HG03432 (cell line): ENCODE measurements around the gene RNU4-1.
"Not testable (repeated sequence)": the region's sequence is repeated elsewhere in the genome, so short reads cannot be mapped to it uniquely, and the experiment has no call there.

Source experiments
- ATAC-seq: cut with Tn5 transposase; IDR thresholded peaks from one replicate; pipeline ENCODE4 v1.9.1; 2021; ENCODE audit warnings: mild to moderate bottlenecking, moderate library complexity; ENCODE audit not compliant: unreplicated experiment

RNU4-1 gene

DNA sequence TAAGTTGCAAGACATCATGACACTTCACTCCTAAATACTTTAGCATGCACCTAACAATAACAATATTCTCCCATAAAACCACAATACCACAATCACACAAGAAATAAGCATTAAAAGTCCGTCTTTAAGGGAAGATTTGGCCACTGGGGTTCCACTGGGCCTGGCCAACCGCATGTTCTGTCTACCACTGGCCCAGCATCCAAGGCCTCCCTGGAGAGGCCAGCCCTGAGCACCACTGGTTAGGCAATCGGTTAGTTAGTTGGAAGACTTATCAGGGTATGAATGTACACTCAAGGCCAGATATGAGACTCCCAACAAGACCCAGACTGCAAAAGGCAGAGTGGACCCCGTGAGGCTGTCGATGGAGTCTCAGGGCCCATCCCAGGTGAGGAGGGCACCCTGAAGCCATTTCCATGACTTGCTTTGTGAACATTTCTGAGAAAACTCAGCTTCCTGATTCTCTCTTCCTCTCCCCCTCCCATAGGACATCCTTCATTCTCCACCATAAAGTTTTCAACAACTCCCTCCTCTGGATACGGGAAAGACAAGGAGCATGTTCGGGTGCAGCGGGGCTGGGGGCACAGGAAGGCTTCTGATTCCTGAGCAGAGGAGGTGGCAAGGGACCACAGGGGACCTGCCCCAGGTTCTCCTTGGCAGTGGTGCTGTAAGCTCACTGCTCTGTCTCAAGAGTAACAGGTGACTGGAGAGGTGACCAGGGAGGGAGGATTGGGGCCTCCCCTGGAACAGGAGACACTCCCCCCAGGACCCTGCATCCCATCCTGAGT, 33.4 kb downstream of the RNU4-1 start:
- no peak for ATAC-seq

DNA sequence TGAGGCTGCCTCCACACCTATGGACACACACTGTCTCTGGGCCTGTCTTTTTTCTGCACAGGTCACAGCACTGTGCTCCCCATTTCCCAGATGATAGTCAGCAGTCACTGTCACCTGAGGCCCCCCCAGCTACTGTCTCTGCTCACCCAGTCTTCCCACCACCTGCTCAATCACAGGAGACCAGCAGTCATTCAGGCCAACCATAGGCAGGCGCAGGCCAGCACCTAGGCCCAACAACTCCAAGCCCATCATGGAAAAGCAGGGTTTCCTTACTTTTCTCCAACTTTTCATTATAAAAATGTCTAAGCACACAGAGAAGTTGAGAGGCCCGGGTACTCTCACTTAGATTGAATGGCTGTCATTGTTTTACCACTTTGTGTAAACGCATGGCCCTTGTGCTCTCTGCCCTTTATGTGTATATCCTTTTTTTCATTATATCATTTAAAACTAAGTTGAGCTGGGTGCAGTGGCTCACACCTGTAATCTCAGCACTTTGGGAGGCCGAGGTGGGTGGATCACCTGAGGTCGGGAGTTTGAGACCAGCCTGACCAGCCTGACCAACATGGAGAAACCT, 34.6 kb downstream of the RNU4-1 start:
- ATAC-seq = no peak

DNA sequence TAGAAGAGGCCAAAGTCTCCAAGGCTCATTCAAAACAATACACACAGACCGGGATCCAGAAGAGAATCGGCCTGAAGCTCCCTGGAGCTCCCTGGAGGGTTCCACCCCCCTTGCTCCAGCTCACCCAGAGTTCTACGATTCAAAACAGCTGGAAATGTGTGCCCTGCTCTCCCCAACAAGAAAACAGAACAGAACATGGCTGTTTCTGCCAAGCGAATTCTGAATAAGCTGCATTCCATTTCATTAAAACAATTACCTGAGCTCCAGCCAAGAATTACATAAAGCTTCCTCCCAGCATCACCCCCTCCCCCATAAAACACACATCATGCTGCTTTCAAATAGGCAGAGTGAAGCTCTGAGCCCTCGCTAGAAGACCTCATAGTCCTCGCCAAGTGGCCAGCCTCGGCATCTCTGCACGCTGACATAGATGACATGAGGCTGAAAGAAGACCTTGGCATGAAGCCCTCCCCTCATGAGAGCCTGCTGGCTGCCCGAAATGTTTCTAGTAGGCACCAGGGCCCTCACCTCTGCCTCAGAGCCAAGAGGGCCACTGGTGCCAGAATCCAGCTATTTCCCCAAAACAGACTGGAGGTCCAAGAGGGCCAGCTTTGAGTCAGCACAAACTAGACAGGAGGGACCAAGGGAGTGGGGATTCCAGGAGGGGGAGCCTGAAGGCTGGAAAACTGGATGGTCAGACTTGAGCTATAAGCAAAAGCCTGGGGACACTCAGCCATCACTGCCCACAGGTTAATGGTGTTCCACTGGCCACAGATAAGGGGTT, 35.8 kb downstream of the RNU4-1 start:
- ATAC-seq = no peak

DNA sequence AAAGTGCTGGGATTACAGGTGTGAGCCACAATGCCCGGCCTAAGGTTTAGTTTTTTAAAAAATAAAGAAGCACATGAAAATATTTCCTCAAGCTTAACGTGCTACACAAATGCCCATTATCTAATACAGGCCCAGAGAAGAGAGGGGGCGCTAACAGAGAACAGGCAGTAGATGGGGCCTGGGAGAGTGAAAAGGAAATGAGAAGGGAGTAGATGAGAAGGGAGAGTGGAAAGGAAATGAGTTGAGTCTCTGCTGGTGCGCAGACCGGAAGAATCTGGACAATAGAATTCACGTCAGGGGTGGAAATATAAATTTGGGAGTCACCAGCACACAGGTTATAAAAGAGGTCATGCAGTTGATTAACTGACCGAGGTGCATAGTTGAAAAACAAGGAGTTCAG, 38.2 kb downstream of the RNU4-1 start:
- ATAC-seq = no peak

DNA sequence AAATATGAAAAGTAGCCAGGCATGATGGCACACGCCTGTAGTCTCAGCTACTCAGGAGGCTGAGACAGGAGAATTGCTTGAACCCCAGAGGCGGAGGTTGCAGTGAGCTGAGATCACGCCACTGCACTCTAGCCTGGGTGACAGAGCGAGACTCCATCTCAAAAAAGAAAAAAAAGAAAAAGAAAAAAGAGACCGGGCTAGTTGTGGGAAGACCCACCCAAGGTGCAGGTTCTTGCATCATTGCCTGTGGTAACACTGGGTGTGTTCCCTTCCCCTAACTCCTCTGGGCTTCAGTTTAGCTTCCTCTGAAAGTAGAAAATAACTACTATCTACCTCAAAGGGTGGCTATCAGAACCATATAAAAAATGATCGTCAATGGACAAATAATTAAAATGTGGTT, 39.7 kb downstream of the RNU4-1 start:
- ATAC-seq = not testable (repeated sequence)

DNA sequence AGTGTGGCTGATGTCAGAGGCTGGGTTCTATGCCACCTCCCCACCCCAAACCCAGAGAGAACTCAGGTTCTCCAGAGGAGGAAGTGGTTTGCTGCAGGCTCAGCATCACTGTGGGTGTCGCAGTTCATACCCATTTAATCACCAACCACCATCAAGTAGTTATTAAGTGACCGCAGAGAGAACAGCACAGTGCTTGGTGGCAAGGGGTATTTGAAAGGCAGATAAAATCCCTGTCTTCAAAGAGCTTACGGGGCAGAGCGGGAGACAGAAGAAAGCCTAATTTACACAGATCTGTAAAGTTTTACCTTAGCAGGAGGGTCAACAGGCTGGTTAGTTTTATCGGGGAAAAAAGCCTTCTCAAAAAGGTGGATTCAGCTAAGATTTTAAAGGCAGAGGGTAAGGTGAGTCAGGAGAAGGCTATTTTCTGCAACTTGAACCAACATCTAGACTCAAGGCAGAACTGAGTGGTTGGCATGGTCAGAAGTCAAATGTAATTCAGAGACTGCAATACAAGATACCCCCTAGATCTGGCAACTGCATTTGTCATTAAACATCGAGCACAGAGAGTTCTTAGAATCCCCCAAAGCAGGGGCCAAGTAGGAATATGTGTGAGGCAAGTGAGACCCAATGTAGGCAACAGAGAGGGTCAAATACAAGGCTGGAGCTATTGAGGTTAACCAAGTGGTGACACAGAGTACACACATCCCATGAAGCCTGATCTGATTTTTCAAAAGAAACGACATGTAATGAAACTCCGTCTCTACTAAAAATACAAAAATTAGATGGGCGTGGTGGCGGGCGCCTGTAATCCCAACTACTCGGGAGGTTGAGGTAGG, 40.7 kb downstream of the RNU4-1 start:
- ATAC-seq = no peak

DNA sequence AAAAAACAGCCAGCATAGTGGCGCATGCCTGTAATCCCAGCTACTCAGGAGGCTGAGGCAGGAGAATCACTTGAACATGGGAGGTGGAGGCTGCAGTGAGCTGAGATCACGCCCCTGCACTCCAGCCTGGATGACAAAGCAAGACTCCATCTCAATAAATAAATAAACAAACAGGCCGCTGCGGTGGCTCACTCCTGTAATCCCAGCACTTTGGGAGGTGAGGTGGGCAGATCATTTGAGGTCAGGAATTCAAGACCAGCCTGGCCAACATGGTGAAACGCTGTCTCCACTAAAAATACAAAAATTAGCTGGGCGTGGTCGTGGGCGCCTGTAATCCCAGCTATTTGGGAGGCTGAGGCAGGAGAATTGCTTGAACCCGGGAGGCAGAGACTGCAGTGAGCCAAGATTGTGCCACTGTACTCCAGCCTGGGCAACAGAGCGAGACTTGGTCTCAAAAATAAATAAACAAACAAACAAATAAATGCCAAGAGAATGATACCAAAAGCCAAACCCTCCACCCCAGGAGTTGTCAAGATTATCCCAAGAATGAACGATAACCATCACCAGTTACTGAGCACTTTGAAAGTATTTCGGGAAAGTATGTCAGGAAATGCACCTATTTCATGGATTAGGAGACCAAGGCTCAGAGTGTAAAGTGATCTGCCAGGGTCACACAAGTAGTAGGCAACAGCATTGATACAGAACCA, 41.5 kb downstream of the RNU4-1 start:
- not testable (repeated sequence) for ATAC-seq

DNA sequence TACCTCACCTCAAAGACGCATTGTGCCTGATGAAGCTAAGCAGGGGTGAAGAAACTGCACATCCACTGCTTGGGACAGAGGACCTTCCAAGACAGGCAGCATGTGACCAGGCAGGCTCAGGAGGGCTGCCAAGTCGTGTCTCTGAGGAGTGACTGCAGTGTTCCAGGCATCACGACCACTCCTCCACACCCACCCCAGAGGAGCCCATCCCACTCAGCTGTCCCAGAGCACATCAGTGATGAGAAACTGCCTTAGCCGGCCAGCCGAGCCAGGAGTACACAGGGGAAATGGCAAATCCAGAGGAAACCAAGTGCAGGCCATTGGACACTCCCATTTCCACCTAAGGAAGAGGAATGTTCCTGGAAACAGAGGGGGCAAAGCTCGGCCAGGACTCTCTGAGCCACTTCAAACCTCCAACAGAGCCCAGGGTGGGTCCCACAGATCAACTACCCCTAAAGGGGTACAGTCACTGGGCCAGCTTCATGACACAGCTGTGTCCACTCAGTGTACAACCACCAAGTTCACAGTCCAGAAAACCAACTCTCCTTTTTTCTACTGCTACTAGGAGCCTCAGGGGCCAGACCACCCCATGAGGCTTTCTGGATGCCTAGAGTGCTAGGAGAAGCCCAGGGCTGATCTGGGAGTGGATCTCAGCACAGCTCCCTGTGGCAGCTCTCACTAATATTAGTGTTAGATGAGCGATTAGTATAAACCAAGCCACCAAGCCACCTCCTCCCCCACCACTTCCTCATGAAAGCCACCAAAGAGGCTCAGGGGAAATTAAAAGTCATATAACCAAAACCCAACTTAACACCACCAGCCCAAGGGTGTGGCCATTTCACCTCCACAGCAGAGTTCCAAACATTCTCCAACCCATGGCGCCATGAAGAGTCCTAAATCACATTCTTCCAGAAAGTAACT, 42.9 kb downstream of the RNU4-1 start:
- ATAC-seq = no peak

DNA sequence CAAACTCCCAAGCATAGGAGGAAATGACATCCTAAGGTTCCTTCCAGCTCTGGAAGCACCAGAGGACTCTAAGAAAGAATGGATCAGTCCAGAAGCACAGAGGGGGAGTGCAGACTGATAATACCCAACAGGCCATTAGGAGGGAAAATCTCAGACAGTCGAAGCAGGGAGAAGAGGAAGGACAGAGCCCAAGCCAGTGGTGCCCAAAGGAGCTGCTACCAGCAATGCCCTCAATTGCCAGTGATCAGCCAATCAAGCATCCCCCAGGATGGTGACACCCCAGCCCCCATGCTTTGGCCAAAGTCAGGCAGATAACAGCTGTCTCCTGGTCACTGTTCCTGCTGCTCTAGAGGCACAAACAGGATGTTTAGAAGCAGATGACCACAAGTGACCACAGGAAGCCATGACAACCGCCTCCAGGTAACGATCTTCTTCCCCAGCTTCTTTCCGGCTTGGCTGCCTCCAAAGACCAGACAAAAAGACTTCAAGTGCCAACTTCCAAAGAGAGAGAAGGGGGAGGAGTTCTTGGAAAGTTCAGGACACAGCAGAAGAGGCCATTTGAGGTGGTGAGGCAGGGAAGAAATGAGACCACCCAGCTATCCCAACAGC, 43.7 kb downstream of the RNU4-1 start:
- no peak for ATAC-seq

DNA sequence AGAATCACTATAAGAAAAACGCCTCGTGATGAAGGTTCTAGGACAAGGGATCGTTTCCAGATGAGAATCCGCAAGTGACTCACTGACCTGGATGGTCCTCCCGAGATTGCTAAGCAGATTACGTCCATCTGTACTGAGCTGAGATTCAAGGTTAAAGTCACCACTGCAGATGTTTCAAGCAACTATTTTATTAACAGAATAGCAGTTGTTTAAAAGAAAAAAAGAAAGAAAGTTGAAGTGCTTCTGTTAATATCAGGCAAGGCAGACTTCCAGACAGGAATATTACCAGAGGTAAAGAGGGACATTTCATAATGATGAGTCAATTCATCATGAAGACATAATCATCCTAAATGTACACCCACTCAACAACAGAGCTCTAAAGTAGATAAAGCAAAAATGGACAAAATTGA, 45.4 kb downstream of the RNU4-1 start:
- no peak for ATAC-seq

DNA sequence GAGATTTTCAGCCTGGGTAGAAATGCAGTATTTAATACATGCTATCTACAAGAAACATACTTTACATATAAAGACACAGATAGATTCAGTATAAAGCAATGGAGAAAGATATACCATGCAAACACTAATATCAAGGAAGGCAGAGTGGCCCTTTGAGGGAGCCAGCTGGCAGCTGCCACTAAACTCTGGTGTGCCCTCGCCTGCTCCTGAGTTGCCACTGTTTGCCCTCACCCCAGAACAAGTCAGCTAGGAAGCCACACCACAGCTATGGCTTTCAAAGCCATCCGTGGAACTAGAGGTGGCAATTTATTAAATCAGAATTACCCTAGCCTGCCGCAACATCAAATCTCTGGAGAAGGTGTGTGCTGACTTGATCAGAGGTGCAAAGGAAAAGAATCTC, 45.9 kb downstream of the RNU4-1 start:
- no peak for ATAC-seq

DNA sequence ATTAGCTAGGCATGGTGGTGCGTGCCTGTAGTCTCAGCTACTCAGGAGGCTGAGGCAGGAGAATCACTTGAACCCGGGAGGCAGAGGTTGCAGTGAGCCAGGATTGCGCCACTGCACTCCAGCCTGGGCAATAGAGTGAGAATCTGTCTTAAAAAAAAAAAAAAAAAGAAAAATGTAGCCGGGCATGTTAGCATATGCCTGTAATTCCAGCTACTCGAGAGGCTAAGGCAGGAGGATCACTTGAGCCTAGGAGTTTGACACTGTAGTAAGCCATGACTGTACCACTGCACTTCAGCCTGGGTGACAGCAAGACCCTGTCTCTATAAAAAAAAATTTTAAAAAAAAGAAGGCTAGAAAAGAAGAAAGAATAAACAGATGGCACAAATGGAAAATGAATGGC, 46.3 kb downstream of the RNU4-1 start:
- ATAC-seq = not testable (repeated sequence)
